Fibroblast of the aortic adventitia (primary cell): ENCODE results near the gene RRAS2. TPM values are rescaled to one million over a fixed set of nuclear protein-coding genes. Genes with fewer than 3 reads are reported as not detected.
"Not testable (repeated sequence)": the region's sequence is repeated elsewhere in the genome, so short reads cannot be mapped to it uniquely, and the experiment has no call there.

Experiments
- DNase-seq: peaks from one replicate; pipeline ENCODE4 v3.0.0-alpha.2; 2010; ENCODE audit warnings: low read depth
- H3K4me3 ChIP-seq: 2 replicates; pipeline ENCODE4 v1.5.1; 2011; ENCODE audit warnings: low read depth, mild to moderate bottlenecking, control low read depth, low read length, moderate library complexity
- total RNA-seq: library from RNA; depleted of rRNA; stranded (reverse); fragments of >200 nt; gene quantifications from 2 replicates; pipeline ENCODE4 v1.2.3, GENCODE V29; 2012; ENCODE audit warnings: low replicate concordance
- TF ChIP-seq, protein P1 (sequence below): IDR thresholded peaks from 2 replicates; pipeline ENCODE4 v1.5.1; 2011; ENCODE audit warnings: mild to moderate bottlenecking, low read length, control low read depth, inconsistent platforms; ENCODE audit not compliant: insufficient read depth

Gene RRAS2
- 83.0 and 95.6 TPM in 2 replicates for total RNA-seq

DNA sequence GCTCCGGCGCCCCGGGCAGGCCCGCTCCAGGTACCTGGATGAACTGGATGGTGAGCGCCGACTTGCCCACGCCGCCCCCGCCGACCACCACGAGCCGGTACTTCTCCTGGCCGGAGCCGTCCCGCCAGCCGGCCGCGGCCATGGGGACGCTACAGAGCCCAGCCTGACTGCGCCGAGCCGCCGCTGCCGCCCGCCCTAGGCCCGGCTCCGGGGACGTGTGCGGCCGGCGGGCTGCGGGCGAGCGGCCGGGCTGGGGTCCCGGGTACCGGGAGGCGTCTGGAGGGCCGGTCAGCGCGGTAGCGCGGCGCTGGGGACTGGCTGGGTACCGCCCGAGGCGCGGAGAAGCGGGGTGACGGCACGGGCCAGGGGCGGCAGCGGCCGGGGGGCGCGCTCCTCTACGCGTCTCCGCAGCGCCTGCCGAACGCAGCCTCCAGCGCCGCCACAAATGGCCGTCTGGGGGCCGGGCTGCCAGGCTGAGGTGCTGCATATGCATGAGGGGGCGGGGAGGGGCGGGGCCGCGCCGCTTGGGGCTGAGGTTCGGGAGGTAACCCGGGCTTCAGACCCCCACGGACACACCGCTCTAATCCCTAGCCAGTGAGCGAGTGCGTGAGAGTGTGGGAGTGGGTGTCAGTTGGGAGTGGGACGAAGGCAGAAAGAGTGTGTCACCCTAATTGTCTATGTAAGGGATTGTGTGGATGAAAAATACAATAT lies at the start of gene RRAS2:
TSS of gene RRAS2 (minus strand) at position 455 of the 711 bp plus-strand sequence. CDS start at position 142, 313 bp downstream.
- TF ChIP-seq, protein P1, sequence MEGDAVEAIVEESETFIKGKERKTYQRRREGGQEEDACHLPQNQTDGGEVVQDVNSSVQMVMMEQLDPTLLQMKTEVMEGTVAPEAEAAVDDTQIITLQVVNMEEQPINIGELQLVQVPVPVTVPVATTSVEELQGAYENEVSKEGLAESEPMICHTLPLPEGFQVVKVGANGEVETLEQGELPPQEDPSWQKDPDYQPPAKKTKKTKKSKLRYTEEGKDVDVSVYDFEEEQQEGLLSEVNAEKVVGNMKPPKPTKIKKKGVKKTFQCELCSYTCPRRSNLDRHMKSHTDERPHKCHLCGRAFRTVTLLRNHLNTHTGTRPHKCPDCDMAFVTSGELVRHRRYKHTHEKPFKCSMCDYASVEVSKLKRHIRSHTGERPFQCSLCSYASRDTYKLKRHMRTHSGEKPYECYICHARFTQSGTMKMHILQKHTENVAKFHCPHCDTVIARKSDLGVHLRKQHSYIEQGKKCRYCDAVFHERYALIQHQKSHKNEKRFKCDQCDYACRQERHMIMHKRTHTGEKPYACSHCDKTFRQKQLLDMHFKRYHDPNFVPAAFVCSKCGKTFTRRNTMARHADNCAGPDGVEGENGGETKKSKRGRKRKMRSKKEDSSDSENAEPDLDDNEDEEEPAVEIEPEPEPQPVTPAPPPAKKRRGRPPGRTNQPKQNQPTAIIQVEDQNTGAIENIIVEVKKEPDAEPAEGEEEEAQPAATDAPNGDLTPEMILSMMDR: no peak
- peak within 1 kb of the TSS; percentile 80 for H3K4me3 ChIP-seq
- peak; percentile 56 for DNase-seq

DNA sequence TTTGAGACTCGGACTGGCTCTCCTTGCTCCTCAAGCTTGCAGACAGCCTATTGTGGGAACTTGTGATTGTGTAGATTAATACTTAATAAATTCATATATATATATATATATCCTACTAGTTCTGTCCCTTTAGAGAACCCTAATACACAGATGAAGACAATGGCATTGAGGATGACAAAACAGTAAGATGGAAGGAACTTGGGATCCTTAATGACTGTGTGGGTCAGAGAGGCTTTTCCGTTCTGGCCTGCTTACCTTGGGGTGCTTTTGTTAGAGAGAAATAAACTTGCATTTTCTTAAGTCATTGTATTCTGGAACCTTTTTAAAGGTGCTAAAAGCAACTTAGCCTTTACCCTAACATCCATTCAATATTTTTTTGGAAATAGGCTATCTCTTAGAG lies 49.6 kb upstream of the RRAS2 start:
- TF ChIP-seq, protein P1: no peak
- no peak for DNase-seq
- no peak overlapping the region for H3K4me3 ChIP-seq

GRCh38 chr11:14406116-14406515 lies 47.1 kb upstream of the RRAS2 start:
- peak; percentile 41 for DNase-seq
- not testable (repeated sequence) for H3K4me3 ChIP-seq

- H3K4me3 ChIP-seq, DNase-seq: not testable (repeated sequence)
Observed at GRCh38 chr11:14403528-14403927, 44.5 kb upstream of the RRAS2 start.

DNA sequence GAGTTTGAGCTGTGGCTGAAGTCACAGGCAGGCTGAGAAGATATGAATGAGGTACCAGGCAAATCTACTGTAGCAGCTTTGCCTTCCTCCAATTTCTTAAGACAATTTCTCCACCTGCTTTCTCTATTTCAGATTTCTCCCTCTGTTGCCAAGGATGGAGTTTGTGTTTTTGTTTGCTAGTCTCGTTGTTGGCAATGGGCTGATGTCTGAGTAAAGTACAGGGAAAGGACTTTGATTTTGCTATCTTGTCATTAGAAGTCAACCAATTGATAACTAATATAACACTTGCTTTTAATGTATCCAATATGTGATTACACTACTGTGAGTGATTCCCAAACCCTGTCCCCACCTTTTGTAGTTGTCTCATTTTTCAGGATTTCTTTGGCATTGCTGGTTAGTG lies 40.1 kb upstream of the RRAS2 start:
- H3K4me3 ChIP-seq: no peak overlapping the region
- DNase-seq: no peak
- TF ChIP-seq, protein P1: no peak

- TF ChIP-seq, protein P1: no peak
- DNase-seq: peak; percentile 73
- no peak overlapping the region for H3K4me3 ChIP-seq
Observed at GRCh38 chr11:14396273-14396672, 37.3 kb upstream of the RRAS2 start.

GRCh38 chr11:14393889-14394288 lies 34.9 kb upstream of the RRAS2 start:
- no peak overlapping the region for H3K4me3 ChIP-seq
- no peak for DNase-seq
- TF ChIP-seq, protein P1: no peak

- no peak for DNase-seq
- no peak overlapping the region for H3K4me3 ChIP-seq
- TF ChIP-seq, protein P1: no peak
Observed at GRCh38 chr11:14393129-14393528, 34.1 kb upstream of the RRAS2 start.
